Left ventricle myocardium inferior (tissue), 1 donor: ENCODE data around the gene NHLH1. TPM values are rescaled to one million over a fixed set of nuclear protein-coding genes. Genes with fewer than 3 reads are reported as not detected.
A peak's percentile ranks its signal among the peaks of the same experiment; 100 is the strongest.

ENCODE experiments used
- DNase-seq: peaks from one replicate; pipeline ENCODE4 v3.0.0-alpha.2; 2020
- H3K27ac ChIP-seq: fragments of 200-600 bp; replicated peaks from 2 replicates; pipeline ENCODE4 v1.8.0; 2021
- H3K27me3 ChIP-seq: fragments of 200-600 bp; 2 replicates; pipeline ENCODE4 v1.8.0; 2021; ENCODE audit warnings: low read depth
- H3K36me3 ChIP-seq: fragments of 200-600 bp; 2 replicates; pipeline ENCODE4 v1.8.0; 2021
- H3K4me1 ChIP-seq: fragments of 200-600 bp; 2 replicates; pipeline ENCODE4 v1.8.0; 2021
- H3K4me3 ChIP-seq: fragments of 200-600 bp; 2 replicates; pipeline ENCODE4 v1.8.0; 2021; ENCODE audit warnings: mild to moderate bottlenecking, moderate library complexity
- H3K9me3 ChIP-seq: fragments of 200-600 bp; replicated peaks from 2 replicates; pipeline ENCODE4 v1.8.0; 2021
- intact Hi-C: fragments of 100-400 bp; cut with micrococcal nuclease; formaldehyde crosslinking; loops from one replicate; pipeline ENCODE4 v1.11.0; 2022
- total RNA-seq: library from RNA; stranded (reverse); fragmentation: NEBNext Ultra II Directional; extraction: Animal tissue kit (Norgen Biotek cat#: 25700); gene quantifications from one replicate; pipeline ENCODE4 v1.2.1, GENCODE V29; 2021
- TF ChIP-seq, protein P1 (sequence below): fragments of 200-600 bp; IDR thresholded peaks from 2 replicates; pipeline ENCODE4 v1.8.0; 2021; ENCODE audit warnings: antibody characterized with exemption, mild to moderate bottlenecking, borderline replicate concordance
- donor health status: DM: no; HTN: yes; CAD: no; lungs with severe emphysema.

NHLH1 gene
- total RNA-seq, 1 donor from 2014 or later: not detected

- Histone ChIP-seq H3K27ac (no peak overlapping the region), H3K27me3 (peaks cover 67% of the 10 kb centered on the region), H3K9me3 (no peaks in the 10 kb centered on the region), H3K36me3 (no peaks in the 10 kb centered on the region), H3K4me3 (no peak overlapping the region), H3K4me1 (peaks cover 20% of the 10 kb centered on the region)
- no peak for DNase-seq
- TF ChIP-seq, protein P1, sequence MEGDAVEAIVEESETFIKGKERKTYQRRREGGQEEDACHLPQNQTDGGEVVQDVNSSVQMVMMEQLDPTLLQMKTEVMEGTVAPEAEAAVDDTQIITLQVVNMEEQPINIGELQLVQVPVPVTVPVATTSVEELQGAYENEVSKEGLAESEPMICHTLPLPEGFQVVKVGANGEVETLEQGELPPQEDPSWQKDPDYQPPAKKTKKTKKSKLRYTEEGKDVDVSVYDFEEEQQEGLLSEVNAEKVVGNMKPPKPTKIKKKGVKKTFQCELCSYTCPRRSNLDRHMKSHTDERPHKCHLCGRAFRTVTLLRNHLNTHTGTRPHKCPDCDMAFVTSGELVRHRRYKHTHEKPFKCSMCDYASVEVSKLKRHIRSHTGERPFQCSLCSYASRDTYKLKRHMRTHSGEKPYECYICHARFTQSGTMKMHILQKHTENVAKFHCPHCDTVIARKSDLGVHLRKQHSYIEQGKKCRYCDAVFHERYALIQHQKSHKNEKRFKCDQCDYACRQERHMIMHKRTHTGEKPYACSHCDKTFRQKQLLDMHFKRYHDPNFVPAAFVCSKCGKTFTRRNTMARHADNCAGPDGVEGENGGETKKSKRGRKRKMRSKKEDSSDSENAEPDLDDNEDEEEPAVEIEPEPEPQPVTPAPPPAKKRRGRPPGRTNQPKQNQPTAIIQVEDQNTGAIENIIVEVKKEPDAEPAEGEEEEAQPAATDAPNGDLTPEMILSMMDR: no peak
- intact Hi-C loops: no loop called here
These were observed 4.9 kb downstream of the NHLH1 start for GRCh38 chr1:160371756-160372155.

DNA sequence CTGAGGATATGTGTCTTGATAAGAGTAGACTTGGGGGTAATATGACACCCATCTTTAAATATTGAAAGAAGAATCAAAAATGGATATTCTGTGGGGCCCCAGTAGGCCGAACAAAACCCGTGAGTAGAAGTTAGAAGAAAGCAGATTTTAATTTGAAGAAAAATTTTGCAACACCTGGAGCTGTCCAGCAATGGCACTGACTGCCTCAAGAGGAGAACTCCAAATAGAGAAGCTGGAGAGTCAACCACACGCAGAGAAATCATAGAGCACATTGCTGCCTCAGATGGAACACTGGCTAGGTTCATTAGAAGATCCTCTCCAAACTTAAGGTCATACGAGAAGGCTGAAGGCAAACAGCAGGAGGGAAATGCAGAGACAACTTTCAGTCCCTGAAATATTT lies 6.8 kb downstream of the NHLH1 start:
- TF ChIP-seq, protein P1: no peak
- DNase-seq: no peak
- Histone ChIP-seq H3K27me3 (peaks cover 49% of the 10 kb centered on the region), H3K4me3 (no peak overlapping the region), H3K36me3 (no peaks in the 10 kb centered on the region), H3K4me1 (peaks cover 20% of the 10 kb centered on the region), H3K9me3 (no peaks in the 10 kb centered on the region), H3K27ac (no peak overlapping the region)
- intact Hi-C loops: no loop called here

- Histone ChIP-seq H3K4me3 (peak overlapping the region; percentile 19), H3K36me3 (no peaks in the 10 kb centered on the region), H3K27me3 (peaks cover 43% of the 10 kb centered on the region), H3K4me1 (peaks cover 20% of the 10 kb centered on the region), H3K9me3 (no peaks in the 10 kb centered on the region), H3K27ac (peak overlapping the region; percentile 50)
- intact Hi-C loops: no loop called here
- DNase-seq: no peak
- TF ChIP-seq, protein P1: no peak
These were observed 7.6 kb downstream of the NHLH1 start for GRCh38 chr1:160374306-160375110.

- peak overlapping the region; percentile 23 for H3K4me3 ChIP-seq
- no peaks in the 10 kb centered on the region for H3K36me3 ChIP-seq
- DNase-seq: no peak
- intact Hi-C loops: no loop called here
- no peaks in the 10 kb centered on the region for H3K9me3 ChIP-seq
- peak overlapping the region; percentile 70 for H3K27ac ChIP-seq
- H3K27me3 ChIP-seq: peaks cover 28% of the 10 kb centered on the region
- TF ChIP-seq, protein P1: no peak
- H3K4me1 ChIP-seq: peaks cover 20% of the 10 kb centered on the region
These were observed 9.1 kb downstream of the NHLH1 start for GRCh38 chr1:160375788-160376524.

GRCh38 chr1:160376525-160377131 lies 9.8 kb downstream of the NHLH1 start:
- intact Hi-C loops: no loop called here
- H3K4me3 ChIP-seq: no peak overlapping the region
- H3K36me3 ChIP-seq: no peaks in the 10 kb centered on the region
- no peaks in the 10 kb centered on the region for H3K9me3 ChIP-seq
- H3K4me1 ChIP-seq: peaks cover 20% of the 10 kb centered on the region
- TF ChIP-seq, protein P1: peak; percentile 93
- no peak for DNase-seq
- peaks cover 22% of the 10 kb centered on the region for H3K27me3 ChIP-seq
- peak overlapping the region; percentile 70 for H3K27ac ChIP-seq
